AG09309 (cell line): ENCODE data around the gene PLA2G2E.

Source experiments
- DNase-seq: peaks from one replicate; pipeline ENCODE4 v3.0.0-alpha.2; 2010; ENCODE audit warnings: low read depth
- H3K4me3 ChIP-seq: 2 replicates; pipeline ENCODE4 v1.5.1; 2011; ENCODE audit warnings: mild to moderate bottlenecking, low read depth, low read length, moderate library complexity; ENCODE audit not compliant: control insufficient read depth
- CTCF ChIP-seq: IDR thresholded peaks from 2 replicates; pipeline ENCODE4 v1.5.1; 2011; ENCODE audit warnings: mild to moderate bottlenecking, low read depth, low read length, inconsistent platforms; ENCODE audit not compliant: insufficient read depth, control insufficient read depth; ENCODE audit errors: missing control alignments

The PLA2G2E gene, protein sequence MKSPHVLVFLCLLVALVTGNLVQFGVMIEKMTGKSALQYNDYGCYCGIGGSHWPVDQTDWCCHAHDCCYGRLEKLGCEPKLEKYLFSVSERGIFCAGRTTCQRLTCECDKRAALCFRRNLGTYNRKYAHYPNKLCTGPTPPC

DNA sequence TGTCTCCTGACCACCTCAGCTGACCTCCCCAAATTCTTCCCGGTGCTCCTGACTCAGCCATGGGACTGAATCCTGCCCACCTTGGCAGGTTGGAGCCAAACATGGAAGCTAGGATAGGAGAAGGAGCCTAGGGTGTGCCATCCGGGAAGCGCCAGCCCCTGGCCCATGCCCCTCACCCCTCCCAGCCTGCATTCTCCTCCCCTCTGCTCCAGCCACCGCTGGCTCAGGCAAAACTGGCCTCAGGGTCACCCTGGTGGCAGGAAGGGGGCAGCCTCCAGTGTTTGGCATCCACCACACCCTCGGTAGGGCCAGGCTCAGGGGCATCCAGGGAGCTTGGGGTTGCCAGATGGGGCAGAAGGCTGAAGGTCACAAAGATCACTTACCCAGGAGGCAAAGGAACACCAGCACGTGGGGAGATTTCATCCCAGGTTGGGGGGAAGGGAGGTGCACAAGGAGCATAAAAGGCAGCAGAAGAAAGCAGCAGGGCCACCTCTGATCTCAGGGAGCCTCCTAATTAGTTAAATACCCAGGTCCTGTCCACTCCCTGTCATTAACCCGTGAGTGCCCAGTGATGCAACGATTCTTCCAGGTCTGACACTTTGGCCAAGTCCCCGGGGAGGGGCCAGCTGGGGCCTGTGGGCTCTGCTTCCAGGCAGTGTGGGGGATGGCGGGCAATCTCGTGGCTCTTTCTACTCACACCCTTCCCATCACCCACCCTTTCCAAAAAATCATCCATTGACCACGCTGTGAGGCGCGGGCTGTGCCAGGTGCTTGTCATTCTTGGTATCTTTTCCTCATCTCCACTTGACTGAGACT is at the start of gene PLA2G2E:
TSS of gene PLA2G2E (minus strand) at position 481 of the 816 bp plus-strand sequence. CDS start at position 423, 58 bp downstream.
- H3K4me3 ChIP-seq, result no peak within 1 kb of the TSS
- no peak for TF ChIP-seq CTCF
- DNase-seq, result no peak

DNA sequence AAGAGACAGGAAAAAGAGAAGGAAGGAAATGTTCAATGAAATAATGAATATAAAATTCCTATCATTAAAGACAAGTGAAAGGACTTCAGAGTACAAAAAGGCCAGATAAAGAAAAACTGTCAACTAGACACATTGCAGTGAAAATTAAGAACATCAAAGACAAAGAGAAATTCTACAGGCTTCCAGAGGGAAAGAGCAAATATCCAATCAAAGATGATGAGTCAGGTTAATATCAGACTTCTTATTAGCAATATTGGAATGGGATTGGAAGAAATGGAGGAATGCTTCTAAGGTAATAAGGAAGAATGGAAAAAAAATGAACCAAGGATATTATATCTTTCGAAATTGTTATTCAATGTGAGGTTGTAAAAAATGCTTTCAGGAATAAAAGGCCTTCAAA is 48.2 kb upstream of the PLA2G2E start:
- H3K4me3 ChIP-seq, result no peak overlapping the region
- DNase-seq, result no peak
- TF ChIP-seq CTCF, result no peak

DNA sequence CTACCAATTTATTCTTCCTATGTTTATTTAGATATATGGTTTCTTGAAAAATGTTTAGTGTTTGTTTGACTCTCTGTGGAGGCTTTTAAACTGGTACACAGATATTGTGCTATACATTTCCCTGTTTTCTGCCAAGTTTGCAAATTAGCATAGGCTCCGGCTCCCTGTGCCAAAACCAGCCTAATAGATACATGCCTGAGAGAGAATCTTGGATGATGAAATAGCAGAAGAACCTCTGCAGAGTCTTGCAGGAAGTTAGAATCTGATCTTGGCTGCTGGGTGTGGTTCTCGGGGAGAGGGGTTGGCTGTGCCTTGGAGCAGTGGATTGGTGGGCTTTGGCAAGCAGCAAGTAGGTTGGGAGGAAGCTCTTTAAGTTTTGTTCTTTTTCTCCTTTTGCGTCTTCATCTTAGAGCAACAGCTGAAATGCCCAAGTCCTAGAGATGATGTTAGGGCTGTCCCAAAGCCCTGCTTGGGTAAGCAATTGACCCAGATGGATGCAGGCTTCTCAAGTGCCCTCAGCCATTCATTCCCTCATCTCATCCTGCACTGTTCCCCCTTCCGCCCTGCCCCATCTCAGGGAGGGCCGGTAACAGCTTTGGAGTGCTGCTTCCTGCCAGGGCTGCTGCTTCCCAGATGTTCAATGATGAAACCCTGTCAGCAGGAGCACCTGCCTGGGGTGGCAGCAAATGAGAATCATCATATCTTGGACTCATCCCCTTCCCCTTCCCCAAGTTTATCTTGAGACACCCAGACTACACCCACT is 46.7 kb upstream of the PLA2G2E start:
- no peak for TF ChIP-seq CTCF
- H3K4me3 ChIP-seq, result no peak overlapping the region
- DNase-seq, result no peak

GRCh38 chr1:19967808-19968207 is 44.4 kb upstream of the PLA2G2E start:
- H3K4me3 ChIP-seq, result no peak overlapping the region
- TF ChIP-seq CTCF, result no peak

GRCh38 chr1:19964542-19964941 is 41.1 kb upstream of the PLA2G2E start:
- no peak for TF ChIP-seq CTCF
- no peak overlapping the region for H3K4me3 ChIP-seq
- DNase-seq, result no peak

More at GRCh38 chr1:19967808-19968207, 44.4 kb upstream of the PLA2G2E start:
- DNase-seq, result no peak

- TF ChIP-seq CTCF, result no peak
- no peak for DNase-seq
- H3K4me3 ChIP-seq, result no peak overlapping the region
Observed at GRCh38 chr1:19963636-19964035, 40.2 kb upstream of the PLA2G2E start.
